NCI-H460 (cell line): ENCODE results near the gene GPRIN3. TPM values are rescaled to one million over a fixed set of nuclear protein-coding genes. Genes with fewer than 3 reads are reported as not detected.
A peak's percentile ranks its signal among the peaks of the same experiment; 100 is the strongest.
"Not testable (repeated sequence)": the region's sequence is repeated elsewhere in the genome, so short reads cannot be mapped to it uniquely, and the experiment has no call there.

Experiments used
- DNase-seq: peaks from one replicate; pipeline ENCODE4 v3.0.0-alpha.2; 2016; ENCODE audit warnings: low read depth; ENCODE audit errors: extremely low read depth
- total RNA-seq: library from RNA; depleted of rRNA; stranded (reverse); fragments of >200 nt; shearing (Covaris generic); gene quantifications from 2 replicates; pipeline ENCODE4 v1.2.3, GENCODE V29; 2014

Gene GPRIN3
- total RNA-seq, 1 experiment from 2014 or later: 42.8 TPM

- no peak for DNase-seq
Observed at GRCh38 chr4:89263265-89263664, 44.3 kb downstream of the GPRIN3 start.

GRCh38 chr4:89259301-89260028 lies 48.1 kb downstream of the GPRIN3 start:
- no peak for DNase-seq

- no peak for DNase-seq
Observed at GRCh38 chr4:89258506-89258905, 49.1 kb downstream of the GPRIN3 start.

- DNase-seq: no peak
Observed at GRCh38 chr4:89257376-89257775, 50.2 kb downstream of the GPRIN3 start.

GRCh38 chr4:89256203-89256800 lies 51.3 kb downstream of the GPRIN3 start:
- no peak for DNase-seq

GRCh38 chr4:89254847-89255246 lies 52.8 kb downstream of the GPRIN3 start:
- DNase-seq: peak; percentile 47

GRCh38 chr4:89254347-89254746 lies 53.3 kb downstream of the GPRIN3 start:
- not testable (repeated sequence) for DNase-seq

- DNase-seq: no peak
Observed at GRCh38 chr4:89253935-89254334, 53.7 kb downstream of the GPRIN3 start.

- DNase-seq: no peak
Observed at GRCh38 chr4:89253311-89253710, 54.3 kb downstream of the GPRIN3 start.

- DNase-seq: no peak
Observed at GRCh38 chr4:89251396-89251795, 56.2 kb downstream of the GPRIN3 start.

- DNase-seq: no peak
Observed at GRCh38 chr4:89249716-89250361, 57.8 kb downstream of the GPRIN3 start.

GRCh38 chr4:89249313-89249712 lies 58.3 kb downstream of the GPRIN3 start:
- no peak for DNase-seq

- DNase-seq: no peak
Observed at GRCh38 chr4:89248879-89249281, 58.7 kb downstream of the GPRIN3 start.

GRCh38 chr4:89247951-89248350 lies 59.6 kb downstream of the GPRIN3 start:
- DNase-seq: no peak

- DNase-seq: no peak
Observed at GRCh38 chr4:89245459-89245858, 62.1 kb downstream of the GPRIN3 start.

GRCh38 chr4:89243733-89244252 lies 63.8 kb downstream of the GPRIN3 start:
- DNase-seq: no peak

GRCh38 chr4:89242864-89243732 lies 64.5 kb downstream of the GPRIN3 start:
- DNase-seq: no peak

- DNase-seq: no peak
Observed at GRCh38 chr4:89242216-89242615, 65.4 kb downstream of the GPRIN3 start.

- DNase-seq: no peak
Observed at GRCh38 chr4:89230271-89230670, 77.3 kb downstream of the GPRIN3 start.

- peak; percentile 85 for DNase-seq
Observed at GRCh38 chr4:89226665-89227574, 80.7 kb downstream of the GPRIN3 start.
